ENCODE measurements around the gene ARPIN.
"Not testable (repeated sequence)": the region's sequence is repeated elsewhere in the genome, so short reads cannot be mapped to it uniquely, and the experiment has no call there.

ARPIN gene

DNA sequence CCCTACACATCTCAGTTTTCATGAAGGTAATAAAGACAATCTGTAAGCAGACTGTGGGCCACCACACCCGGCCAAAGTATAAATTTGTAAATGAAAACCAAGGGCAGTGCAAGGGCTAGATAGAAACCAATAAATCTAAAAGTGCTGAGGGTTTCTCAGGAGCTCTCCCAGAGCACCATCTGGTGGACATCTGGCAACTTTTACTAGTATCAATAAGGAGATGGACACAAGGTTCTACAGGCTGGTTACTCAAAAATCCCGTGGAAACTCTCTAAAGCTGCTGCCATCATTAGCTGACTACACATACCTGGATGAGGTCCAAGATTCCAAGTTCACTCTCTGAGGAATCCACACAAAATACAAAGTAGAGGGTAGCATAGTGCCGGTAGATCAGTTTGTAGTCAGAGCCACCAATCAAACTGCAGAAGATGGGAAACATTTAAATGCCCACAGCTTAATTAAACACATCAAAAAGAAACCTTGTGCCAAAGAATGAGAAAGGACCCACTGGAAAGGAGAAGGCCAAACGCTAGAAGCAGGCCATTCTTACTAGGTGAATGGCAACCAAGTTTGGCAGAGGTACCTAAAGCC is 24.4 kb downstream of the ARPIN start:
- Histone ChIP-seq H3K36me3 (ENCODE audit: insufficient read depth) (no peaks in the 10 kb centered on the region), H3K79me2 (ENCODE audit: insufficient read depth, low read depth) (peaks cover 26% of the 10 kb centered on the region), H3K27me3 (ENCODE audit: insufficient read depth, low read depth) (no peaks in the 10 kb centered on the region), H4K20me1 (ENCODE audit: insufficient read depth) (no peaks in the 10 kb centered on the region), H3K9ac (no peak overlapping the region), H3K4me2 (peak overlapping the region; percentile 15; the same call in 1 of the 2 replicates), H3K4me1 (ENCODE audit: low read depth, poor library complexity, severe bottlenecking) (peaks cover 64% of the 10 kb centered on the region), H2AFZ (ENCODE audit: low read depth) (no peak overlapping the region), H3K27ac (no peak overlapping the region), H3K4me3 (IDR thresholded peaks at IDR 0.05; ENCODE audit: insufficient read depth, low read depth, low read length) (no peak overlapping the region)
- TF ChIP-seq, protein P1, sequence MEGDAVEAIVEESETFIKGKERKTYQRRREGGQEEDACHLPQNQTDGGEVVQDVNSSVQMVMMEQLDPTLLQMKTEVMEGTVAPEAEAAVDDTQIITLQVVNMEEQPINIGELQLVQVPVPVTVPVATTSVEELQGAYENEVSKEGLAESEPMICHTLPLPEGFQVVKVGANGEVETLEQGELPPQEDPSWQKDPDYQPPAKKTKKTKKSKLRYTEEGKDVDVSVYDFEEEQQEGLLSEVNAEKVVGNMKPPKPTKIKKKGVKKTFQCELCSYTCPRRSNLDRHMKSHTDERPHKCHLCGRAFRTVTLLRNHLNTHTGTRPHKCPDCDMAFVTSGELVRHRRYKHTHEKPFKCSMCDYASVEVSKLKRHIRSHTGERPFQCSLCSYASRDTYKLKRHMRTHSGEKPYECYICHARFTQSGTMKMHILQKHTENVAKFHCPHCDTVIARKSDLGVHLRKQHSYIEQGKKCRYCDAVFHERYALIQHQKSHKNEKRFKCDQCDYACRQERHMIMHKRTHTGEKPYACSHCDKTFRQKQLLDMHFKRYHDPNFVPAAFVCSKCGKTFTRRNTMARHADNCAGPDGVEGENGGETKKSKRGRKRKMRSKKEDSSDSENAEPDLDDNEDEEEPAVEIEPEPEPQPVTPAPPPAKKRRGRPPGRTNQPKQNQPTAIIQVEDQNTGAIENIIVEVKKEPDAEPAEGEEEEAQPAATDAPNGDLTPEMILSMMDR (conservative IDR thresholded peaks at IDR 0.05; ENCODE audit: low read depth, low read length), result peak; percentile 69

DNA sequence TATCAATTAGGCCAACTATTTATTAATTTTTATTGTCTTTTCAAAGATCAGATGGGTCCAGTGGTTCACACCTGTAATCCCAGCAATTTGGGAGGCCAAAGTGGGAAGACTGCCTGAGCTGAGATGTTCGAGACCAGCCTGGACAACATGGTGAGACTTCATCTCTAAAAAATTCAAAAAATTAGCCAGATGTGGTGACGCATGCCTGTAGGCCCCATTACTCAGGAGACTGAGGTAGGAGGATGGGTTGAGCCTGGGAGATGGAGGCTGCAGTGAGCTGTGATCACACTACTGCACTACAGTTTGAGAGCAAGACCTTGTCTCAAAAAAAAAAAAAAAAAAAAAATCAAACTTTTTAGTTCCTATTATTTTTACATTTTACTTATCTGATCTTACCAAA is 27.1 kb downstream of the ARPIN start:
- Histone ChIP-seq H3K79me2 (ENCODE audit: insufficient read depth, low read depth) (peaks cover 7% of the 10 kb centered on the region; the same call in 1 of the 2 replicates), H3K4me3 (IDR thresholded peaks at IDR 0.05; ENCODE audit: insufficient read depth, low read depth, low read length) (no peak overlapping the region), H3K36me3 (ENCODE audit: insufficient read depth) (no peaks in the 10 kb centered on the region; the same call in 1 of the 2 replicates), H3K27me3 (ENCODE audit: insufficient read depth, low read depth) (no peaks in the 10 kb centered on the region), H4K20me1 (ENCODE audit: insufficient read depth) (no peaks in the 10 kb centered on the region), H3K4me2 (no peak overlapping the region), H2AFZ (ENCODE audit: low read depth) (no peak overlapping the region), H3K27ac (no peak overlapping the region), H3K4me1 (ENCODE audit: low read depth, poor library complexity, severe bottlenecking) (peaks cover 45% of the 10 kb centered on the region), H3K9ac (no peak overlapping the region)
- TF ChIP-seq, protein P1 (conservative IDR thresholded peaks at IDR 0.05; ENCODE audit: low read depth, low read length), result no peak

GRCh38 chr15:89885179-89885578 is 27.6 kb downstream of the ARPIN start:
- H3K4me2 ChIP-seq, result not testable (repeated sequence)

GRCh38 chr15:89883518-89883917 is 29.2 kb downstream of the ARPIN start:
- Histone ChIP-seq H3K4me1 (ENCODE audit: low read depth, poor library complexity, severe bottlenecking) (peaks cover 36% of the 10 kb centered on the region), H3K27ac (no peak overlapping the region), H3K36me3 (ENCODE audit: insufficient read depth) (no peaks in the 10 kb centered on the region; the same call in 1 of the 2 replicates), H3K4me3 (IDR thresholded peaks at IDR 0.05; ENCODE audit: insufficient read depth, low read depth, low read length) (no peak overlapping the region), H3K9ac (no peak overlapping the region), H4K20me1 (ENCODE audit: insufficient read depth) (no peaks in the 10 kb centered on the region), H3K79me2 (ENCODE audit: insufficient read depth, low read depth) (no peaks in the 10 kb centered on the region), H2AFZ (ENCODE audit: low read depth) (no peak overlapping the region), H3K4me2 (no peak overlapping the region), H3K27me3 (ENCODE audit: insufficient read depth, low read depth) (no peaks in the 10 kb centered on the region)
- TF ChIP-seq, protein P1 (conservative IDR thresholded peaks at IDR 0.05; ENCODE audit: low read depth, low read length), result no peak

More at GRCh38 chr15:89885179-89885578, 27.6 kb downstream of the ARPIN start:
- not testable (repeated sequence) for H3K4me3 ChIP-seq (IDR thresholded peaks at IDR 0.05; ENCODE audit: insufficient read depth, low read depth, low read length); H3K79me2 ChIP-seq (ENCODE audit: insufficient read depth, low read depth); H2AFZ ChIP-seq (ENCODE audit: low read depth); H3K9ac ChIP-seq; H3K36me3 ChIP-seq (ENCODE audit: insufficient read depth); H3K27me3 ChIP-seq (ENCODE audit: insufficient read depth, low read depth); H4K20me1 ChIP-seq (ENCODE audit: insufficient read depth); H3K27ac ChIP-seq
- H3K4me1 ChIP-seq (ENCODE audit: low read depth, poor library complexity, severe bottlenecking), result peaks cover 45% of the 10 kb centered on the region

- Histone ChIP-seq H3K4me3 (IDR thresholded peaks at IDR 0.05; ENCODE audit: insufficient read depth, low read depth, low read length) (no peak overlapping the region), H3K27me3 (ENCODE audit: insufficient read depth, low read depth) (no peaks in the 10 kb centered on the region), H3K79me2 (ENCODE audit: insufficient read depth, low read depth) (no peaks in the 10 kb centered on the region), H4K20me1 (ENCODE audit: insufficient read depth) (no peaks in the 10 kb centered on the region), H3K9ac (no peak overlapping the region), H3K27ac (no peak overlapping the region), H3K4me2 (peak overlapping the region; percentile 27; the same call in 1 of the 2 replicates), H3K4me1 (ENCODE audit: low read depth, poor library complexity, severe bottlenecking) (peaks cover 40% of the 10 kb centered on the region), H2AFZ (ENCODE audit: low read depth) (no peak overlapping the region), H3K36me3 (ENCODE audit: insufficient read depth) (no peaks in the 10 kb centered on the region; the same call in 1 of the 2 replicates)
- TF ChIP-seq, protein P1 (conservative IDR thresholded peaks at IDR 0.05; ENCODE audit: low read depth, low read length), result no peak
Measured at GRCh38 chr15:89880727-89881126, 32.0 kb downstream of the ARPIN start.
